ENCODE measurements around the gene CUTC. TPM values are rescaled to one million over a fixed set of nuclear protein-coding genes. Genes with fewer than 3 reads are reported as not detected.
"Not testable (repeated sequence)": the region's sequence is repeated elsewhere in the genome, so short reads cannot be mapped to it uniquely, and the experiment has no call there.

Gene CUTC
- polyA plus RNA-seq, 4 donors = 22.5 to 26.4 (median 24.7) TPM

- no peak for DNase-seq (ENCODE audit: low read depth in 4 of 4, low spot score in 3 of 4)
These were observed 10.2 kb downstream of the CUTC start for GRCh38 chr10:99742254-99742653.

DNA sequence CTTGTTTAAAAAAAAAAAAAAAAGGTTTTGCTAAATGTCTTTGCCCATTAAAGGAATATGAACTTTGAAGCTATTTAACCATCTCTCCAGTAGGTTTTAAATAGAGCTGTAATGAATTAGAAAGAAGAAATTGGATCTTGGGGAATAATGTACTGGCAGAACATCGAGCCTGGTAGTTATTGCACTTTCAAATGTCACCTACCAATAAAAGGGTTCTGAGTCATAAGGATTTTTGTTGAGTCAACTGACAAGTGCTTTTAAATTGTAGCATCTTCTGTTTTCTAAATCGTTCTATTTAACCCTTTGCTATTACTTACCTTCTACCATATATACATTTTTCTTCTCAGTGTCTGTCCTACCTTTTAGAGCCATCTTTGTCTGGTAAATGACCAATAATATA lies 10.7 kb downstream of the CUTC start:
- no peak for DNase-seq (ENCODE audit: low read depth in 4 of 4, low spot score in 3 of 4)

- no peak for DNase-seq (ENCODE audit: low read depth in 4 of 4, low spot score in 3 of 4)
These were observed 11.8 kb downstream of the CUTC start for GRCh38 chr10:99743841-99744240.

DNA sequence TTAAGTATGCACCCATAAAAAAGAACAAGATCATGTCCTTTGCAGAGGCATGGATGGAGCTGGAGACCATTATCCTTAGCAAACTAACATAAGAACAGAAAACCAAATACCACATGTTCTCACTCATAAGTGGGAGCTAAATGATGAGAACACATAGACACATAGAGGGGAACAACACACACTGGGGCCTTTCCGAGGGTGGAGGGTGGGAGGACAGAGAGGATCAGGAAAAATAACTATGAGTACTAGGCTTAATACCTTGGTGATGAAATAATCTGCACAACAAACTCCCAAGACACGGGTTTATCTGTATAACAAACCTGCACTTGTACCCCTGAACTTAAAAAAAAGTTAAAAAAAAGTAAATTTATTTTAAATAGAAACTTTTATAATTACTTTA lies 14.1 kb downstream of the CUTC start:
- DNase-seq (ENCODE audit: low read depth in 4 of 4, low spot score in 3 of 4) = not testable (repeated sequence)

DNA sequence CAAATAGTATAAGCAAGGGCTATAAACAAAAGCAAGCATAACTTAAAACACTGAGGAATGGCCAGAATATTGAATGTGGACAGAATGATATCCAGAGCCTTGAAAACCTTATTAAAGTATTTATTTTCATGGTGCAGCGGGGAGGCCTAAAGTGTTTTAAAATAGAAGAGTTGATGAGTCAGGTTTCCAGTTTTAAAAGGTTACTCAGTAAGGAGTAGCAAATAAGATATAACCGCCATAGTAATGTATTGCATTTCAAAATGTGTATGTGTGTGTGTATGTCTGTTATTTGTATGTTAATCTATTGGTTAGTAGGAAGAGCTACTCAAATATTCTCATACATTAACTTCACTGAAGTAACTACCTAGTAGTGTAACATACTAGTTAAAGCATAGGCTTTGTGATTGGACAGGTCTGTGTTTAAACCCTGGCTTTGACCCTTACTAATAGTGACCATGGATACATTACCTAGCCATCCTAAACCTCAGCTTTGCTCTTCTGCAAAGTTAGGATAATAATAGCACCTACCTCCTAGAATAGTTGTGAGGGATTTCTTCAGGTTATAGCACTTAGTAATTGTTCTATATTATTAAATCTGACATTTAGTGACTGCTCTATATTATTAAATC lies 16.9 kb downstream of the CUTC start:
- no peak for DNase-seq (ENCODE audit: low read depth in 4 of 4, low spot score in 3 of 4)

GRCh38 chr10:99750641-99751040 lies 18.6 kb downstream of the CUTC start:
- DNase-seq (ENCODE audit: low read depth in 4 of 4, low spot score in 3 of 4) = no peak

- no peak for DNase-seq (ENCODE audit: low read depth in 4 of 4, low spot score in 3 of 4)
These were observed 22.6 kb downstream of the CUTC start for GRCh38 chr10:99754670-99755069.

GRCh38 chr10:99756159-99756558 lies 24.1 kb downstream of the CUTC start:
- DNase-seq (ENCODE audit: low read depth in 4 of 4, low spot score in 3 of 4) = no peak

- no peak for DNase-seq (ENCODE audit: low read depth in 4 of 4, low spot score in 3 of 4)
These were observed 26.3 kb downstream of the CUTC start for GRCh38 chr10:99758211-99758891.

DNA sequence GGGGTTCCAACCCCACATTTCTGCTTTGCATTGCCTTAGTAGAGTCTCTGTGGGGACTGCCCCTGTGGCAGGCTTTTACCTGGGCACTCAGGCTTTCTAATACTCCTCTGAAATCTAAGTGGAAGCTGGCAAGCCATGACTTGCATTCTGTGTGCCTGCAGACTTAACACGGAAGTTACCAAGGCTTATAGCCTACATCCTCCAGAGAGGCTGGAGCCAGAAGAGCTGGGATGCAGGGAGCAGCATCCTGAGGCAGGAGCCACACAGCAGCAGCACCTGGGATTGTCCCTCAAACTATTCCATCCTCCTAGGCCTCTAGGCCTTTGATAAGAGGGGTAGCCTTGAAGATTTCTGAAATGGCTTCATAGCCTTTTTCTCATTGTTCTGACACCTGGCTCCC lies 28.3 kb downstream of the CUTC start:
- no peak for DNase-seq (ENCODE audit: low read depth in 4 of 4, low spot score in 3 of 4)

- no peak for DNase-seq (ENCODE audit: low read depth in 4 of 4, low spot score in 3 of 4)
These were observed 29.3 kb downstream of the CUTC start for GRCh38 chr10:99761365-99761764.

DNA sequence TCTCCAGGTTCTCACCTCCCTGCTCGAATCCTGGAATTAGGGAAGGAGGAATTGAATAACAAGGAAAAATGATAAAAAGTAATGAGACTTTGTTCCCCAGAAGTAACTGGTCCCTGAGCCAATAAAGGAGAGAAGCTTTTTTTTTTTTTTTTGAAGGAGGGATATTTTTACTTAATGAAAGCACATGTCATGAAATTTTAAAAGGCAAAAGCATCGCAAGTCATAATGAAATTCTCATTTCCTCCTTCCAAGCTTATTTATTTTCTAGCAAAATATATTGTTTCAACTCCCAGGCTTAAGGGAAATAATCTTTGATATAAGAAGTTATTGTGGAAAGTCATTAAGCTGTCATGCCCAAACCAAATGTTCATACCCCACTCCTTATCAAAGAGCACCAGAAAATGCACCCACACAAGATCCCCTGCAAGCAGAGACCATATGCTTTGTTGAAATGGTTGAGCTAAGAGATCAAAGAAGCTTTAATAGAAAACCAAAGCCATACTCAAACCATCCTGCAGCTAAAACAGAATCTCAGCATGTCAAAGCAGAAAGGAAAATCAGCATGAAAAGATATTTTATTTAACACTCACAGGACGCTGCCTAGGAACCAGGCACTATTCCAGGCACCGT lies 33.8 kb downstream of the CUTC start:
- DNase-seq (ENCODE audit: low read depth in 4 of 4, low spot score in 3 of 4) = no peak

- no peak for DNase-seq (ENCODE audit: low read depth in 4 of 4, low spot score in 3 of 4)
These were observed 34.3 kb downstream of the CUTC start for GRCh38 chr10:99766302-99766681.

DNA sequence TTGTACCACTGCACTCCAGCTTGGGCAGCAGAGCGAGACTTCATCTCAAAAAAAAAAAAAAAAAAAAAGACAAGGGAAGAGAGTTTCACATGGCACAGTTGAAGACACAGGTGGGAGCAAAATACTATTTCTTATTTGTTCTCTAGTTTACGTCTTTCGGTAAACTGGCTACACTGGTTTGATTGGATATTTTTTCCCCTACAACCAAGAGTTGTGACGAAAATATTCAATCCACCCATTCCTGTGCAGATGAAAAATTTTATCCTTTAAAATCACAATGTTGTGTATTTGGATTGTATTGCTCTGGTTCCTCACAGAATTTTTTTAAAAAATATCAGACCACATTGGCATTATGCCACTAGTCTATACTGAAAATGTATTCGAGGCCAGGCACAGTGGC lies 35.9 kb downstream of the CUTC start:
- no peak for DNase-seq (ENCODE audit: low read depth in 4 of 4, low spot score in 3 of 4)

- DNase-seq (ENCODE audit: low read depth in 4 of 4, low spot score in 3 of 4) = no peak
These were observed 36.5 kb downstream of the CUTC start for GRCh38 chr10:99768556-99768955.

DNA sequence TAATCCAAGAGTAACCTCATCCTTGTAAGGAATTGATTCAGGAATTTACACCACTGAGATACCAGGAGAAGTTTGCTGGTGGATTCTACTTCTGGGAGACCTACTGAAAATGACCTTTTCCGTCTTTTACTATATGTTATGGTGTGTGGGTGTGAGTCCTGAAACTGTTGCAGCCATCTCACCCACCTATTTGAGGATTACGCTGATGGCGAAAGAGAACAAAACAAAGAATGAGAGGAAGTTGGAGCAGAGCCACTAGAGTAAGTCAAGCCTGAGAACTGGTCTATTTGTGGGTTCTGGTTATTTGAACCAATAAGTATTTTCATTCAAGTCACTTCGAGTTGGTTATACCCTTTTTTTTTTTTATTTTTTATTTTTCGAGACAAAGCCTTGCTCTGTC lies 37.7 kb downstream of the CUTC start:
- DNase-seq (ENCODE audit: low read depth in 4 of 4, low spot score in 3 of 4) = no peak

GRCh38 chr10:99770408-99771045 lies 38.5 kb downstream of the CUTC start:
- no peak for DNase-seq (ENCODE audit: low read depth in 4 of 4, low spot score in 3 of 4)

- DNase-seq (ENCODE audit: low read depth in 4 of 4, low spot score in 3 of 4) = no peak
These were observed 43.8 kb downstream of the CUTC start for GRCh38 chr10:99775850-99776249.

DNA sequence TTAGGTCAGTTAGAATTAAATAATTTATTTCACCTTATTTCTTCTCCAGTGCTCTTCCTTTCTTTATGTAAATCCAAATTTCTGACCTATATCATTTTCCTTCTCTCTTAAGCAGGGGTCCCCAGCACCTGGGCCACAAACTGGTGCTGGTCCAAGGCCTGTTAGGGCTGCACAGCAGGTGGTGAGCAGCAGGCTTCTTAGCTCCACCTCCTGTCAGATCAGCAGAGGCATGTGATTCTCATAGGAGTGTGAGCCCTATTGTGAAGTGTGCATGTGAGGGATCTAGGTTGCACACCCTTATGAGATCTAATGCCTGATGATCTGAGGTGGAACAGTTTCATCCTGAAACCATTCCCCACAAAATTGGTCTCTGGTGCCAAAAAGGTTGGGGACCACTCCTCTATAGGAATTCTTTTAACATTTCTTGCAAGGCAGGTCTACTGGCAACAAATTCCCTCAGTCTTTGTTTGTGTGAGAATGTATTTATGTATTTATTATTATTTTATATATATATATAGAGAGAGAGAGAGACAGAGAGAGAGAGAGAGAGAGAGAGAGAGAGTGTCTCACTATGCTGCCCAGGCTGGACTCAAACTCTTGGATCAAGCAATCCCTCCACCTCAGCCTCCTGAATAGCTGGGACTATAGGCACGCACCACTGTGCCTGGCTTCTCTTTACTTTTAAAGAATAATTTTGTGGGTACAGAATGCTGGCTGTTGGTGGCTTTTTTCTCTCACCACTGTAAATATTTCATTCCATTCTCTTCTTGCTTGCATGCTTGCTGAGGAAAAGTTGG lies 46.1 kb downstream of the CUTC start:
- no peak for DNase-seq (ENCODE audit: low read depth in 4 of 4, low spot score in 3 of 4)

GRCh38 chr10:99779335-99779734 lies 47.3 kb downstream of the CUTC start:
- no peak for DNase-seq (ENCODE audit: low read depth in 4 of 4, low spot score in 3 of 4)

Measured in right renal pelvis (tissue), 4 donors.